ENCODE measurements around the gene MARK3.
"Not testable (repeated sequence)": the region's sequence is repeated elsewhere in the genome, so short reads cannot be mapped to it uniquely, and the experiment has no call there.

Gene MARK3

GRCh38 chr14:103509864-103510723 is 124.9 kb downstream of the MARK3 start:
- no peak for DNase-seq (ENCODE audit: extremely low read depth in 1 of 2, low read depth in 1 of 2)

GRCh38 chr14:103510724-103511693 is 125.8 kb downstream of the MARK3 start:
- DNase-seq (ENCODE audit: extremely low read depth in 1 of 2, low read depth in 1 of 2), result no peak

GRCh38 chr14:103512180-103512579 is 127.0 kb downstream of the MARK3 start:
- not testable (repeated sequence) for DNase-seq (ENCODE audit: extremely low read depth in 1 of 2, low read depth in 1 of 2)

- no peak for DNase-seq (ENCODE audit: extremely low read depth in 1 of 2, low read depth in 1 of 2)
Measured at GRCh38 chr14:103512701-103513611, 127.7 kb downstream of the MARK3 start.

GRCh38 chr14:103514596-103515421 is 129.6 kb downstream of the MARK3 start:
- DNase-seq (ENCODE audit: extremely low read depth in 1 of 2, low read depth in 1 of 2), result no peak

- no peak for DNase-seq (ENCODE audit: extremely low read depth in 1 of 2, low read depth in 1 of 2)
Measured at GRCh38 chr14:103516426-103517173, 131.4 kb downstream of the MARK3 start.

GRCh38 chr14:103517174-103517566 is 132.0 kb downstream of the MARK3 start:
- DNase-seq (ENCODE audit: extremely low read depth in 1 of 2, low read depth in 1 of 2), result no peak

- no peak for DNase-seq (ENCODE audit: extremely low read depth in 1 of 2, low read depth in 1 of 2)
Measured at GRCh38 chr14:103517721-103518421, 132.7 kb downstream of the MARK3 start.

- DNase-seq (ENCODE audit: extremely low read depth in 1 of 2, low read depth in 1 of 2), result peak in 1 of 2 donors; percentile 42
Measured at GRCh38 chr14:103518422-103519042, 133.3 kb downstream of the MARK3 start.

- DNase-seq (ENCODE audit: extremely low read depth in 1 of 2, low read depth in 1 of 2), result no peak
Measured at GRCh38 chr14:103519043-103519836, 134.0 kb downstream of the MARK3 start.

- no peak for DNase-seq (ENCODE audit: extremely low read depth in 1 of 2, low read depth in 1 of 2)
Measured at GRCh38 chr14:103519837-103520212, 134.6 kb downstream of the MARK3 start.

GRCh38 chr14:103520269-103520656 is 135.0 kb downstream of the MARK3 start:
- no peak for DNase-seq (ENCODE audit: extremely low read depth in 1 of 2, low read depth in 1 of 2)

- DNase-seq (ENCODE audit: extremely low read depth in 1 of 2, low read depth in 1 of 2), result peak in 1 of 2 donors; percentile 34
Measured at GRCh38 chr14:103520657-103521437, 135.6 kb downstream of the MARK3 start.

- DNase-seq (ENCODE audit: extremely low read depth in 1 of 2, low read depth in 1 of 2), result no peak
Measured at GRCh38 chr14:103521438-103521950, 136.3 kb downstream of the MARK3 start.

- no peak for DNase-seq (ENCODE audit: extremely low read depth in 1 of 2, low read depth in 1 of 2)
Measured at GRCh38 chr14:103521951-103522563, 136.8 kb downstream of the MARK3 start.
